Loucy (cell line): ENCODE measurements around the gene LRRC41.

Experiments
- H2AFZ ChIP-seq: fragments of 200-600 bp; sonication (generic); 2 replicates; pipeline ENCODE4 v1.6.0; 2016; ENCODE audit warnings: antibody characterized with exemption, mild to moderate bottlenecking, low read length, moderate library complexity
- H3F3A ChIP-seq: fragments of 200-600 bp; 2 replicates; pipeline ENCODE4 v1.6.0; 2016; ENCODE audit warnings: antibody characterized with exemption, low read depth, mild to moderate bottlenecking
- H3K27me3 ChIP-seq: fragments of 200-600 bp; sonication (generic); 2 replicates; pipeline ENCODE4 v1.6.1; 2014; ENCODE audit warnings: low read length, mild to moderate bottlenecking; ENCODE audit not compliant: insufficient read depth, poor library complexity, severe bottlenecking
- H3K36me3 ChIP-seq: fragments of 200-600 bp; sonication (generic); 2 replicates; pipeline ENCODE4 v1.6.1; 2016; ENCODE audit warnings: low read length; ENCODE audit not compliant: insufficient read depth
- H3K4me1 ChIP-seq: fragments of 200-600 bp; sonication (generic); 2 replicates; pipeline ENCODE4 v1.5.1; 2014; ENCODE audit warnings: low read length, mild to moderate bottlenecking; ENCODE audit not compliant: insufficient read depth, poor library complexity, severe bottlenecking
- H3K4me2 ChIP-seq: fragments of 200-600 bp; sonication (generic); 2 replicates; pipeline ENCODE4 v1.6.0; 2014; ENCODE audit warnings: antibody characterized with exemption, low read length, low read depth, mild to moderate bottlenecking; ENCODE audit not compliant: poor library complexity, severe bottlenecking
- H3K4me3 ChIP-seq: fragments of 200-600 bp; sonication (generic); 2 replicates; pipeline ENCODE4 v1.5.1; 2014; ENCODE audit warnings: low read length, mild to moderate bottlenecking, mixed read lengths; ENCODE audit not compliant: poor library complexity, severe bottlenecking
- H3K79me2 ChIP-seq: fragments of 200-600 bp; sonication (generic); 2 replicates; pipeline ENCODE4 v1.6.1; 2014; ENCODE audit warnings: low read length; ENCODE audit not compliant: insufficient read depth
- H3K9ac ChIP-seq: fragments of 200-600 bp; sonication (generic); 2 replicates; pipeline ENCODE4 v1.6.0; 2014; ENCODE audit warnings: mild to moderate bottlenecking, low read depth, low read length, moderate library complexity; ENCODE audit not compliant: poor library complexity, severe bottlenecking
- H3K9me2 ChIP-seq: fragments of 200-600 bp; sonication (generic); replicated peaks from 2 replicates; pipeline ENCODE4 v1.6.1; 2016; ENCODE audit warnings: low read depth, low read length, mixed read lengths
- H3K9me3 ChIP-seq: fragments of 200-600 bp; sonication (generic); 2 replicates; pipeline ENCODE4 v1.6.1; 2014; ENCODE audit warnings: mild to moderate bottlenecking, antibody characterized with exemption, low read length, low read depth; ENCODE audit not compliant: insufficient read depth
- H4K20me1 ChIP-seq: fragments of 200-600 bp; sonication (generic); 2 replicates; pipeline ENCODE4 v1.6.0; 2014; ENCODE audit warnings: antibody characterized with exemption, low read length, mild to moderate bottlenecking; ENCODE audit not compliant: insufficient read depth, poor library complexity, severe bottlenecking
- CTCF ChIP-seq: fragments of 200-600 bp; sonication (generic); conservative IDR thresholded peaks from 2 replicates; pipeline ENCODE4 v1.5.1; 2014; ENCODE audit warnings: mild to moderate bottlenecking, antibody characterized with exemption, low read length
- EZH2phosphoT487 ChIP-seq: fragments of 200-600 bp; IDR thresholded peaks from 2 replicates; pipeline ENCODE4 v1.6.1; 2018; ENCODE audit warnings: antibody characterized with exemption, mild to moderate bottlenecking, moderate library complexity, borderline replicate concordance

LRRC41 gene

GRCh38 chr1:46280092-46280491 lies 23.3 kb downstream of the LRRC41 start:
- H3K79me2 ChIP-seq, result no peaks in the 10 kb centered on the region
- H3K9me2 ChIP-seq, result no peaks in the 10 kb centered on the region
- H3K4me1 ChIP-seq, result no peaks in the 10 kb centered on the region
- peaks cover 70% of the 10 kb centered on the region; the same call in 1 of the 2 replicates for H3K36me3 ChIP-seq
- H3K4me3 ChIP-seq, result no peak overlapping the region
- H2AFZ ChIP-seq, result no peak overlapping the region
- no peaks in the 10 kb centered on the region for H3F3A ChIP-seq
- H3K9ac ChIP-seq, result no peak overlapping the region
- H3K27me3 ChIP-seq, result no peaks in the 10 kb centered on the region
- no peaks in the 10 kb centered on the region for H4K20me1 ChIP-seq
- no peak overlapping the region for H3K4me2 ChIP-seq
- TF ChIP-seq EZH2phosphoT487 (no peak), CTCF (no peak)
- H3K9me3 ChIP-seq, result no peaks in the 10 kb centered on the region

GRCh38 chr1:46278807-46279206 lies 24.6 kb downstream of the LRRC41 start:
- TF ChIP-seq EZH2phosphoT487, result no peak
- no peak for TF ChIP-seq CTCF

GRCh38 chr1:46277658-46278373 lies 25.6 kb downstream of the LRRC41 start:
- Histone ChIP-seq H3K79me2 (no peaks in the 10 kb centered on the region), H3F3A (no peaks in the 10 kb centered on the region), H3K9ac (no peak overlapping the region), H3K36me3 (peaks cover 87% of the 10 kb centered on the region), H2AFZ (no peak overlapping the region), H3K9me3 (no peaks in the 10 kb centered on the region), H3K4me1 (no peaks in the 10 kb centered on the region), H4K20me1 (no peaks in the 10 kb centered on the region), H3K4me3 (no peak overlapping the region), H3K27me3 (no peaks in the 10 kb centered on the region), H3K9me2 (no peaks in the 10 kb centered on the region), H3K4me2 (no peak overlapping the region)
- TF ChIP-seq EZH2phosphoT487 (no peak), CTCF (no peak)

More at GRCh38 chr1:46278807-46279206, 24.6 kb downstream of the LRRC41 start:
- H3K9ac ChIP-seq, result no peak overlapping the region
- H3K27me3 ChIP-seq, result no peaks in the 10 kb centered on the region
- no peaks in the 10 kb centered on the region for H4K20me1 ChIP-seq
- H3K4me2 ChIP-seq, result no peak overlapping the region
- H2AFZ ChIP-seq, result no peak overlapping the region
- no peaks in the 10 kb centered on the region for H3K9me2 ChIP-seq
- no peaks in the 10 kb centered on the region for H3K4me1 ChIP-seq
- no peaks in the 10 kb centered on the region for H3K9me3 ChIP-seq
- H3K36me3 ChIP-seq, result peaks cover 77% of the 10 kb centered on the region
- no peak overlapping the region for H3K4me3 ChIP-seq
- H3F3A ChIP-seq, result no peaks in the 10 kb centered on the region
- no peaks in the 10 kb centered on the region for H3K79me2 ChIP-seq
